Skin of body (tissue), 2 donors: ENCODE measurements around the gene METTL8. TPM values are rescaled to one million over a fixed set of nuclear protein-coding genes. Genes with fewer than 3 reads are reported as not detected.
A peak's percentile ranks its signal among the peaks of the same experiment; 100 is the strongest.
"Not testable (repeated sequence)": the region's sequence is repeated elsewhere in the genome, so short reads cannot be mapped to it uniquely, and the experiment has no call there.

Experiments used
- DNase-seq: peaks from one replicate; lab custom pipeline; 2025; lab: John Stamatoyannopoulos, UW
- total RNA-seq: library from RNA; depleted of rRNA; stranded (reverse); fragments of >200 nt; gene quantifications from one replicate; pipeline ENCODE4 v1.2.3, GENCODE V29; 2014

Gene METTL8
- total RNA-seq, 1 donor from 2014 or later = 16.0 TPM

- no peak for DNase-seq
These were observed 118.0 kb downstream of the METTL8 start for GRCh38 chr2:171315781-171316180.

- not testable (repeated sequence) for DNase-seq
These were observed 121.6 kb downstream of the METTL8 start for GRCh38 chr2:171312182-171312581.

GRCh38 chr2:171311589-171311988 lies 122.2 kb downstream of the METTL8 start:
- DNase-seq = not testable (repeated sequence)

- no peak for DNase-seq
These were observed 122.9 kb downstream of the METTL8 start for GRCh38 chr2:171310889-171311288.

- no peak for DNase-seq
These were observed 124.1 kb downstream of the METTL8 start for GRCh38 chr2:171309455-171310286.

- DNase-seq = no peak
These were observed 125.3 kb downstream of the METTL8 start for GRCh38 chr2:171308280-171309054.

GRCh38 chr2:171307560-171307959 lies 126.2 kb downstream of the METTL8 start:
- no peak for DNase-seq

- peak; percentile 78 for DNase-seq
These were observed 135.8 kb downstream of the METTL8 start for GRCh38 chr2:171297956-171298355.

GRCh38 chr2:171294608-171295007 lies 139.2 kb downstream of the METTL8 start:
- DNase-seq = no peak

GRCh38 chr2:171293661-171294060 lies 140.1 kb downstream of the METTL8 start:
- DNase-seq = no peak

- DNase-seq = no peak
These were observed 143.8 kb downstream of the METTL8 start for GRCh38 chr2:171289991-171290390.

GRCh38 chr2:171289316-171289715 lies 144.5 kb downstream of the METTL8 start:
- no peak for DNase-seq

- DNase-seq = no peak
These were observed 146.2 kb downstream of the METTL8 start for GRCh38 chr2:171287611-171288010.

- DNase-seq = no peak
These were observed 146.7 kb downstream of the METTL8 start for GRCh38 chr2:171287036-171287571.

- DNase-seq = no peak
These were observed 152.7 kb downstream of the METTL8 start for GRCh38 chr2:171281110-171281509.

GRCh38 chr2:171279983-171280790 lies 153.6 kb downstream of the METTL8 start:
- DNase-seq = no peak

- DNase-seq = no peak
These were observed 159.0 kb downstream of the METTL8 start for GRCh38 chr2:171274757-171275156.

- DNase-seq = no peak
These were observed 161.8 kb downstream of the METTL8 start for GRCh38 chr2:171271971-171272436.

GRCh38 chr2:171271386-171271785 lies 162.4 kb downstream of the METTL8 start:
- no peak for DNase-seq

- DNase-seq = no peak
These were observed 165.7 kb downstream of the METTL8 start for GRCh38 chr2:171267855-171268629.
